Measurements from ENCODE around the gene SEL1L3.

The SEL1L3 gene

GRCh38 chr4:25839233-25839632, 23.6 kb downstream of the SEL1L3 start:
- TF ChIP-seq CTCF (conservative IDR thresholded peaks at IDR 0.05; ENCODE audit: low read depth, low read length) = no peak
- no peak overlapping the region for H3K4me3 ChIP-seq (ENCODE audit: low read length)
- no peak for DNase-seq (ENCODE audit: low read depth)

- DNase-seq (ENCODE audit: low read depth) = no peak
- H3K4me3 ChIP-seq (ENCODE audit: low read length) = no peak overlapping the region
- TF ChIP-seq CTCF (conservative IDR thresholded peaks at IDR 0.05; ENCODE audit: low read depth, low read length) = no peak
Observed at GRCh38 chr4:25838526-25838925, 24.3 kb downstream of the SEL1L3 start.

- DNase-seq (ENCODE audit: low read depth) = no peak
- H3K4me3 ChIP-seq (ENCODE audit: low read length) = no peak overlapping the region
- TF ChIP-seq CTCF (conservative IDR thresholded peaks at IDR 0.05; ENCODE audit: low read depth, low read length) = no peak
Observed at GRCh38 chr4:25837107-25837506, 25.7 kb downstream of the SEL1L3 start.

GRCh38 chr4:25835384-25835783, 27.4 kb downstream of the SEL1L3 start:
- DNase-seq (ENCODE audit: low read depth) = no peak

GRCh38 chr4:25834411-25835107, 28.2 kb downstream of the SEL1L3 start:
- DNase-seq (ENCODE audit: low read depth) = no peak

More at GRCh38 chr4:25835384-25835783, 27.4 kb downstream of the SEL1L3 start:
- no peak overlapping the region for H3K4me3 ChIP-seq (ENCODE audit: low read length)
- no peak for TF ChIP-seq CTCF (conservative IDR thresholded peaks at IDR 0.05; ENCODE audit: low read depth, low read length)

DNA sequence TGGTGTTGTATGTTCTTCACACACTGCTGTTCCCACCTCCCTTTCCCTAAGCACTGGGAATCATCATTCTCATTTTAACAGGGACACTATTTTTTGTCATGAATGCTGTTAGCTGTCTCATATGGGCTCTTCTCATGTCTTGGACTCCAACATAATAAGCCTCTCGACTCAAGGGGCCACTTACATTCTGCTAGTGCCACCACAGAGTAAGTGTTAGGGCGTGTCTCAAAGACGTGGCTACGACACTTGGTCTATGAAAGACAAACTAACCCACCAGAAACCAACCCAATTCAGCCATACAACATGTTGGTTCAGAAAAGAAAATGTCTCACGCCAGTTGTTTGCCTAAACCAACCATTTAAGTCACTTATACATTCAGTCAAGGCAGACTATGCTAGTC, 32.2 kb downstream of the SEL1L3 start:
- no peak for DNase-seq (ENCODE audit: low read depth)
- no peak overlapping the region for H3K4me3 ChIP-seq (ENCODE audit: low read length)
- no peak for TF ChIP-seq CTCF (conservative IDR thresholded peaks at IDR 0.05; ENCODE audit: low read depth, low read length)

More at GRCh38 chr4:25834411-25835107, 28.2 kb downstream of the SEL1L3 start:
- TF ChIP-seq CTCF (conservative IDR thresholded peaks at IDR 0.05; ENCODE audit: low read depth, low read length) = no peak
- no peak overlapping the region for H3K4me3 ChIP-seq (ENCODE audit: low read length)

- no peak overlapping the region for H3K4me3 ChIP-seq (ENCODE audit: low read length)
- peak; percentile 23 for DNase-seq (ENCODE audit: low read depth)
- no peak for TF ChIP-seq CTCF (conservative IDR thresholded peaks at IDR 0.05; ENCODE audit: low read depth, low read length)
Observed at GRCh38 chr4:25827897-25828296, 34.9 kb downstream of the SEL1L3 start.
